ENCODE results near the gene PTPRD.
A peak's percentile ranks its signal among the peaks of the same experiment; 100 is the strongest.

The PTPRD gene

GRCh38 chr9:10605388-10605787 is 7.4 kb downstream of the PTPRD start:
- H3K4me1 ChIP-seq (ENCODE audit: control insufficient read depth in 1 of 2, insufficient read depth in 2 of 2, low read length in 2 of 2), result no peaks in the 10 kb centered on the region
- H3K9ac ChIP-seq (ENCODE audit: low read length), result no peak overlapping the region
- H2AFZ ChIP-seq (ENCODE audit: insufficient read depth, low read length, poor library complexity), result no peak overlapping the region
- H4K12ac ChIP-seq (ENCODE audit: low read depth, low read length), result no peak overlapping the region
- no peaks in the 10 kb centered on the region for H3K79me2 ChIP-seq (ENCODE audit: control insufficient read depth, insufficient read depth, low read length, poor library complexity)
- no peak overlapping the region for H3K18ac ChIP-seq (ENCODE audit: low read length)
- DNase-seq, result no peak
- no peaks in the 10 kb centered on the region for H3K36me3 ChIP-seq (ENCODE audit: control insufficient read depth in 1 of 2, insufficient read depth in 2 of 2, low read length in 2 of 2)
- no peak overlapping the region for H3K4me3 ChIP-seq (ENCODE audit: low read depth, low read length)
- no peak overlapping the region for H4K91ac ChIP-seq (ENCODE audit: low read depth, low read length)
- H2BK5ac ChIP-seq (ENCODE audit: low read depth, low read length, poor library complexity), result no peak overlapping the region
- H3K14ac ChIP-seq (ENCODE audit: low read length), result no peak overlapping the region
- H4K8ac ChIP-seq (ENCODE audit: low read depth, low read length), result no peak overlapping the region
- H3K79me1 ChIP-seq (ENCODE audit: low read length), result no peaks in the 10 kb centered on the region
- no peak overlapping the region for H3K4me2 ChIP-seq (ENCODE audit: low read length)
- no peak overlapping the region for H3K23ac ChIP-seq (ENCODE audit: low read length)
- H2BK120ac ChIP-seq (ENCODE audit: insufficient read depth, low read length, poor library complexity), result no peak overlapping the region
- H2AK5ac ChIP-seq (ENCODE audit: low read length), result no peak overlapping the region
- H3K4ac ChIP-seq (ENCODE audit: low read depth, low read length), result no peak overlapping the region
- H2BK12ac ChIP-seq (ENCODE audit: low read length), result no peak overlapping the region
- no peak overlapping the region for H3K27ac ChIP-seq (ENCODE audit: low read depth, low read length)
- no peaks in the 10 kb centered on the region for H3K27me3 ChIP-seq (ENCODE audit: insufficient read depth, low read length)
- no peaks in the 10 kb centered on the region for H3K9me3 ChIP-seq (ENCODE audit: insufficient read depth, low read depth, low read length)
- WGBS (ENCODE audit: extremely low coverage, insufficient coverage, insufficient read length), result no CpG with 5 or more reads among the region's 4 CpGs

GRCh38 chr9:10604927-10605326 is 7.9 kb downstream of the PTPRD start:
- Histone ChIP-seq H3K4ac (ENCODE audit: low read depth, low read length) (no peak overlapping the region), H2BK120ac (ENCODE audit: insufficient read depth, low read length, poor library complexity) (no peak overlapping the region), H2AK5ac (ENCODE audit: low read length) (no peak overlapping the region), H3K4me3 (ENCODE audit: low read depth, low read length) (no peak overlapping the region), H3K36me3 (ENCODE audit: control insufficient read depth in 1 of 2, insufficient read depth in 2 of 2, low read length in 2 of 2) (no peaks in the 10 kb centered on the region), H3K18ac (ENCODE audit: low read length) (no peak overlapping the region), H3K27me3 (ENCODE audit: insufficient read depth, low read length) (no peaks in the 10 kb centered on the region), H3K27ac (ENCODE audit: low read depth, low read length) (no peak overlapping the region), H3K14ac (ENCODE audit: low read length) (no peak overlapping the region), H3K4me1 (ENCODE audit: control insufficient read depth in 1 of 2, insufficient read depth in 2 of 2, low read length in 2 of 2) (no peaks in the 10 kb centered on the region), H4K12ac (ENCODE audit: low read depth, low read length) (no peak overlapping the region), H3K9me3 (ENCODE audit: insufficient read depth, low read depth, low read length) (no peaks in the 10 kb centered on the region), H3K79me2 (ENCODE audit: control insufficient read depth, insufficient read depth, low read length, poor library complexity) (no peaks in the 10 kb centered on the region), H3K79me1 (ENCODE audit: low read length) (no peaks in the 10 kb centered on the region), H2BK5ac (ENCODE audit: low read depth, low read length, poor library complexity) (no peak overlapping the region), H2AFZ (ENCODE audit: insufficient read depth, low read length, poor library complexity) (no peak overlapping the region), H3K9ac (ENCODE audit: low read length) (no peak overlapping the region), H2BK12ac (ENCODE audit: low read length) (no peak overlapping the region), H3K23ac (ENCODE audit: low read length) (no peak overlapping the region), H4K8ac (ENCODE audit: low read depth, low read length) (no peak overlapping the region), H4K91ac (ENCODE audit: low read depth, low read length) (no peak overlapping the region), H3K4me2 (ENCODE audit: low read length) (no peak overlapping the region)
- WGBS (ENCODE audit: extremely low coverage, insufficient coverage, insufficient read length), result no CpG with 5 or more reads among the region's 1 CpG
- DNase-seq, result no peak

GRCh38 chr9:10597801-10598200 is 15.0 kb downstream of the PTPRD start:
- H3K23ac ChIP-seq (ENCODE audit: low read length), result no peak overlapping the region
- no peak overlapping the region for H2BK12ac ChIP-seq (ENCODE audit: low read length)
- H3K4me3 ChIP-seq (ENCODE audit: low read depth, low read length), result no peak overlapping the region
- no peak overlapping the region for H3K4me2 ChIP-seq (ENCODE audit: low read length)
- no peak overlapping the region for H2AK5ac ChIP-seq (ENCODE audit: low read length)
- no peak overlapping the region for H4K12ac ChIP-seq (ENCODE audit: low read depth, low read length)
- H4K8ac ChIP-seq (ENCODE audit: low read depth, low read length), result no peak overlapping the region
- no peak overlapping the region for H2BK5ac ChIP-seq (ENCODE audit: low read depth, low read length, poor library complexity)
- H2AFZ ChIP-seq (ENCODE audit: insufficient read depth, low read length, poor library complexity), result no peak overlapping the region
- H3K36me3 ChIP-seq (ENCODE audit: control insufficient read depth in 1 of 2, insufficient read depth in 2 of 2, low read length in 2 of 2), result no peaks in the 10 kb centered on the region
- H3K9ac ChIP-seq (ENCODE audit: low read length), result no peak overlapping the region
- H3K9me3 ChIP-seq (ENCODE audit: insufficient read depth, low read depth, low read length), result no peaks in the 10 kb centered on the region
- H3K14ac ChIP-seq (ENCODE audit: low read length), result no peak overlapping the region
- no peak overlapping the region for H3K27ac ChIP-seq (ENCODE audit: low read depth, low read length)
- H3K79me1 ChIP-seq (ENCODE audit: low read length), result no peaks in the 10 kb centered on the region
- no peaks in the 10 kb centered on the region for H3K27me3 ChIP-seq (ENCODE audit: insufficient read depth, low read length)
- no CpG with 5 or more reads among the region's 3 CpGs for WGBS (ENCODE audit: extremely low coverage, insufficient coverage, insufficient read length)
- no peaks in the 10 kb centered on the region for H3K79me2 ChIP-seq (ENCODE audit: control insufficient read depth, insufficient read depth, low read length, poor library complexity)
- no peak overlapping the region for H4K91ac ChIP-seq (ENCODE audit: low read depth, low read length)
- H3K18ac ChIP-seq (ENCODE audit: low read length), result no peak overlapping the region
- peak in 1 of 2 donors; percentile 28 for DNase-seq
- no peak overlapping the region for H3K4ac ChIP-seq (ENCODE audit: low read depth, low read length)
- no peak overlapping the region for H2BK120ac ChIP-seq (ENCODE audit: insufficient read depth, low read length, poor library complexity)
- H3K4me1 ChIP-seq (ENCODE audit: control insufficient read depth in 1 of 2, insufficient read depth in 2 of 2, low read length in 2 of 2), result no peaks in the 10 kb centered on the region

GRCh38 chr9:10594482-10594881 is 18.3 kb downstream of the PTPRD start:
- H2BK12ac ChIP-seq (ENCODE audit: low read length), result no peak overlapping the region
- no peaks in the 10 kb centered on the region for H3K79me1 ChIP-seq (ENCODE audit: low read length)
- no peaks in the 10 kb centered on the region for H3K4me1 ChIP-seq (ENCODE audit: control insufficient read depth in 1 of 2, insufficient read depth in 2 of 2, low read length in 2 of 2)
- H3K36me3 ChIP-seq (ENCODE audit: control insufficient read depth in 1 of 2, insufficient read depth in 2 of 2, low read length in 2 of 2), result no peaks in the 10 kb centered on the region
- H4K12ac ChIP-seq (ENCODE audit: low read depth, low read length), result no peak overlapping the region
- H3K23ac ChIP-seq (ENCODE audit: low read length), result no peak overlapping the region
- no peak overlapping the region for H2AK5ac ChIP-seq (ENCODE audit: low read length)
- H4K91ac ChIP-seq (ENCODE audit: low read depth, low read length), result no peak overlapping the region
- H3K9me3 ChIP-seq (ENCODE audit: insufficient read depth, low read depth, low read length), result no peaks in the 10 kb centered on the region
- no peak overlapping the region for H2AFZ ChIP-seq (ENCODE audit: insufficient read depth, low read length, poor library complexity)
- H4K8ac ChIP-seq (ENCODE audit: low read depth, low read length), result no peak overlapping the region
- no peaks in the 10 kb centered on the region for H3K27me3 ChIP-seq (ENCODE audit: insufficient read depth, low read length)
- no peak overlapping the region for H2BK5ac ChIP-seq (ENCODE audit: low read depth, low read length, poor library complexity)
- no peak overlapping the region for H3K4ac ChIP-seq (ENCODE audit: low read depth, low read length)
- no peak overlapping the region for H3K18ac ChIP-seq (ENCODE audit: low read length)
- no peak overlapping the region for H3K14ac ChIP-seq (ENCODE audit: low read length)
- H2BK120ac ChIP-seq (ENCODE audit: insufficient read depth, low read length, poor library complexity), result no peak overlapping the region
- no CpG with 5 or more reads among the region's 3 CpGs for WGBS (ENCODE audit: extremely low coverage, insufficient coverage, insufficient read length)
- no peak overlapping the region for H3K27ac ChIP-seq (ENCODE audit: low read depth, low read length)
- no peak overlapping the region for H3K4me2 ChIP-seq (ENCODE audit: low read length)
- no peak overlapping the region for H3K9ac ChIP-seq (ENCODE audit: low read length)
- H3K4me3 ChIP-seq (ENCODE audit: low read depth, low read length), result no peak overlapping the region
- DNase-seq, result no peak
- H3K79me2 ChIP-seq (ENCODE audit: control insufficient read depth, insufficient read depth, low read length, poor library complexity), result no peaks in the 10 kb centered on the region
